ENCODE measurements around the gene CTDSP1. TPM values are rescaled to one million over a fixed set of nuclear protein-coding genes. Genes with fewer than 3 reads are reported as not detected.
A peak's percentile ranks its signal among the peaks of the same experiment; 100 is the strongest.

Gene CTDSP1
- total and polyA plus RNA-seq, 4 donors, result 61.6 to 162 (median 139) TPM

DNA sequence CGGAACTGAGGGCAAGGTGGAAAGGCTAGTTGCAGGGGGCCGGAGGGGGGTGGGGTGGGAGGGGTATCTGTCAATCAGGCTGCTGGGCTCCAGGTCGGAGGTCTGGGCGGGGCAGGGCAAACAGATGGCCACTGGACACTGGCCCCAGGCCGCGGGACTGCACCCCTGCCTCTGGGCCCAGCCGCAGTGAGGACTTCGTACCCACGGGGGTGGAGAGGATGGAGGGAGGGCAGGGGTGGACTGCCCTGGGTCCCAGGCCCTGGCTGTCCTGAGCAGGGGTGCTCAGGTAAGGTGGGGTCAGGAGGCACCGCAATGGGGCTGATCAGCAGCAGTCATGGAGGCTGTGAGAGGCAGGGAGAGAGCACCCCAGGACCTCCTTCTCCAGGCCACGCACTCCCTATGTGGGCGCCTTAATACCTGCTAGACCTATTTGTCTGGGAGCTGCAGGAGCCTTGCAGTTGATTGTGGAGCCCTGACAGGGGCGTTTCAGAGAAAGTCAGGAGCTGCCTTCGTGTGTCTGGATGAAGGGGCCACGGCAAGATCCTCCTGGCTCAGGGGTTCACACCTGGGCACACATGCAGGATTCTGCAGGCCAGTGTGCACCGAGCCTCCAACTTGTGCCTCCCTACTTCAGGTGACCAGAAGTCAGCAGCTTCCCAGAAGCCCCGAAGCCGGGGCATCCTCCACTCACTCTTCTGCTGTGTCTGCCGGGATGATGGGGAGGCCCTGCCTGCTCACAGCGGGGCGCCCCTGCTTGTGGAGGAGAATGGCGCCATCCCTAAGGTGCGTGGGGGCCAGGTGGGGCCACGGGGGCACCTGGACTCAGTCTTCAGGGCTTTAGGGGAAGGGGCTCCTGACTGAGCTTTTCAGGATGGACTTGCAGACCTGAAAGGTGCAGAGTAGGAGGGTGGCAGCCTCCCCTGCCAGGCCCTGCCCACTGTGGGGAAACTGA, 1.5 kb downstream of the CTDSP1 start:
- Histone ChIP-seq H3K4me3 (ENCODE audit: low read length in 2 of 2) (peak overlapping the region; percentile 93 to 96), H3K4me1 (ENCODE audit: control insufficient read depth in 1 of 2, insufficient read depth in 2 of 2, low read length in 2 of 2) (no peaks in the 10 kb centered on the region), H3K9me3 (ENCODE audit: control insufficient read depth, low read length) (no peaks in the 10 kb centered on the region), H3K36me3 (ENCODE audit: control insufficient read depth in 1 of 2, insufficient read depth in 2 of 2, low read length in 1 of 2) (peaks cover 0 to 8% of the 10 kb centered on the region in 2 donors), H3K27ac (ENCODE audit: low read depth in 1 of 2, low read length in 2 of 2) (peak overlapping the region in 1 of 2 donors; percentile 38), H3K27me3 (ENCODE audit: control insufficient read depth in 1 of 2, insufficient read depth in 2 of 2, low read length in 1 of 2) (no peaks in the 10 kb centered on the region)
- 22 to 23% methylated on average over 24 of the region's 24 CpGs for WGBS, 2 donors
- intact Hi-C loops (cut with DNase I), result no loop called here
- DNase-seq (peak in 1 of 2 donors; percentile 71), ATAC-seq (ENCODE audit: low FRiP score) (no peak)

DNA sequence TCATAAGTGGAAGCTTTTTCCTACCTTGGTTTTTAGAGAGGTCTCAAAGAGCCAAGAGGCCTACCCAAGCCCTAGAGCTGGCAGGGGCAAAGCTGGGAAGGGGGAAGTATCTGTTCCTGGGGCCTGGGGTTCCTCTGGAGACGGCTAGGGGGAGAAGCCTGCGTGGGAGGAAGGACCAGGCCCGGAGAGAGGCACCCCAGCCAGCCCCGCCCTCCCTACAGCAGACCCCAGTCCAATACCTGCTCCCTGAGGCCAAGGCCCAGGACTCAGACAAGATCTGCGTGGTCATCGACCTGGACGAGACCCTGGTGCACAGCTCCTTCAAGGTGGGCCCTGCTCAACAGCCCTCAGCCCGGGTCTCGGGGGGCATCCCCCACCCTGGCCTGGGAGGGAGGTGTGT, 2.2 kb downstream of the CTDSP1 start:
- Histone ChIP-seq H3K36me3 (ENCODE audit: control insufficient read depth in 1 of 2, insufficient read depth in 2 of 2, low read length in 1 of 2) (peaks cover 0 to 8% of the 10 kb centered on the region in 2 donors), H3K4me1 (ENCODE audit: control insufficient read depth in 1 of 2, insufficient read depth in 2 of 2, low read length in 2 of 2) (no peaks in the 10 kb centered on the region), H3K27me3 (ENCODE audit: control insufficient read depth in 1 of 2, insufficient read depth in 2 of 2, low read length in 1 of 2) (no peaks in the 10 kb centered on the region), H3K4me3 (ENCODE audit: low read length in 2 of 2) (no peak overlapping the region), H3K27ac (ENCODE audit: low read depth in 1 of 2, low read length in 2 of 2) (no peak overlapping the region), H3K9me3 (ENCODE audit: control insufficient read depth, low read length) (no peaks in the 10 kb centered on the region)
- WGBS, 2 donors, result 54 to 64% methylated on average over 9 of the region's 9 CpGs
- intact Hi-C loops (cut with DNase I), result no loop called here
- no peak for DNase-seq
- no peak for ATAC-seq (ENCODE audit: low FRiP score)

DNA sequence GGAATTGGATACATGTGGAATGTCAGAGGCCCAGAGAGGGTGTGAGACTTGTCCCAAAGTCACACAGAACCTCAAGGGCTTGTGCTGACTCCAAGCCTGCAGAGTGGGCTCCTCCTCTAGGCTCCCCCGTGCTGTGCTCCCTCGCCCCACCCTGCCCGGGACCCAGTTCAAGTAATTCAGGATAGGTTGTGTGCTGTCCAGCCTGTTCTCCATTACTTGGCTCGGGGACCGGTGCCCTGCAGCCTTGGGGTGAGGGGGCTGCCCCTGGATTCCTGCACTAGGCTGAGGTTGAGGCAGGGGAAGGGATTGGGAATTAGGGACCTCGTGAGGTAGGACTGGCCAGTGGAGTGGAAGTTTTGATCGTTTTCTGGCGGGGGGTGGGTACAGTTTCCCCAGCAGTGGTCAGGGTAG, 2.8 kb downstream of the CTDSP1 start:
- intact Hi-C loops (cut with DNase I), result no loop called here
- no peak overlapping the region for H3K4me3 ChIP-seq (ENCODE audit: low read length in 2 of 2)

DNA sequence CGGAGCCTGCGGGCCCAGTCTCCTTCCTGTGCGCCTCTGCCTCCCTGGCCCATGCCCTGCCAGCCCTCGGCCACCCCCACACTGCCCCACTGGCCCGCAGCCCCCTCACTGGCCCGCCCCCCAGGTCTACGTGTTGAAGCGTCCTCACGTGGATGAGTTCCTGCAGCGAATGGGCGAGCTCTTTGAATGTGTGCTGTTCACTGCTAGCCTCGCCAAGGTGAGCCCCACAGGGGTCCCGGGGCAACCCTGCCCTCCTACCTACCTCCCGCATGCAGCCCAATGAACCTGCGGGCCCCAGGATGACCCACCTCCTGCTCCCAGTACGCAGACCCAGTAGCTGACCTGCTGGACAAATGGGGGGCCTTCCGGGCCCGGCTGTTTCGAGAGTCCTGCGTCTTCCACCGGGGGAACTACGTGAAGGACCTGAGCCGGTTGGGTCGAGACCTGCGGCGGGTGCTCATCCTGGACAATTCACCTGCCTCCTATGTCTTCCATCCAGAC, 3.3 kb downstream of the CTDSP1 start:
- Histone ChIP-seq H3K27me3 (ENCODE audit: control insufficient read depth in 1 of 2, insufficient read depth in 2 of 2, low read length in 1 of 2) (no peaks in the 10 kb centered on the region), H3K27ac (ENCODE audit: low read depth in 1 of 2, low read length in 2 of 2) (no peak overlapping the region), H3K4me1 (ENCODE audit: control insufficient read depth in 1 of 2, insufficient read depth in 2 of 2, low read length in 2 of 2) (no peaks in the 10 kb centered on the region), H3K9me3 (ENCODE audit: control insufficient read depth, low read length) (no peaks in the 10 kb centered on the region), H3K36me3 (ENCODE audit: control insufficient read depth in 1 of 2, insufficient read depth in 2 of 2, low read length in 1 of 2) (peaks cover 0 to 8% of the 10 kb centered on the region in 2 donors), H3K4me3 (ENCODE audit: low read length in 2 of 2) (no peak overlapping the region)
- ATAC-seq (ENCODE audit: low FRiP score), result no peak
- DNase-seq, result no peak
- WGBS, 2 donors, result 79% methylated on average over 23 to 26 of the region's 26 CpGs
- intact Hi-C loops (cut with DNase I), result no loop called here

More for the DNA sequence above, 2.8 kb downstream of the CTDSP1 start:
- Histone ChIP-seq H3K9me3 (ENCODE audit: control insufficient read depth, low read length) (no peaks in the 10 kb centered on the region), H3K4me1 (ENCODE audit: control insufficient read depth in 1 of 2, insufficient read depth in 2 of 2, low read length in 2 of 2) (no peaks in the 10 kb centered on the region), H3K27ac (ENCODE audit: low read depth in 1 of 2, low read length in 2 of 2) (no peak overlapping the region), H3K27me3 (ENCODE audit: control insufficient read depth in 1 of 2, insufficient read depth in 2 of 2, low read length in 1 of 2) (no peaks in the 10 kb centered on the region), H3K36me3 (ENCODE audit: control insufficient read depth in 1 of 2, insufficient read depth in 2 of 2, low read length in 1 of 2) (peaks cover 0 to 8% of the 10 kb centered on the region in 2 donors)
- no peak for DNase-seq
- no peak for ATAC-seq (ENCODE audit: low FRiP score)
- 53 to 58% methylated on average over 8 of the region's 8 CpGs for WGBS, 2 donors

DNA sequence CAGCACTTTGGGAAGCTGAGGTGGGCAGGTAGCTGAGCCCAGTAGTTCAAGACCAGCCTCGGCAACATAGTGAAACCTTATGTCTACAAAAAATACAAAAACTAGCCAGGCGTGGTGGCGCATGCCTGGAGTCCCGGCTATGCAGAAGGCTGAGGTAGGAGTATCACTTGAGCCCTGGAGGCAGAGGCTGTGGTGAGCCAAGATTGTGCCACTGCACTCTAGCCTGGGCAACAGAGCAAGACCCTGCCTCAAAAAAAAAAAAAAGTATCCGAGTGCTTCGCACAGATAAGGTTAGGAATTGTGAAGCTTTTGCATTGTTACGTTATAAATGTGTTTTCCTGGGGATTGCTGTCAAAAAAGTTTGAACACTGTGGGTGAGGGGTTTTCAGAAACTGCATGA, 4.1 kb downstream of the CTDSP1 start:
- no peaks in the 10 kb centered on the region for H3K9me3 ChIP-seq (ENCODE audit: control insufficient read depth, low read length)
- H3K27ac ChIP-seq (ENCODE audit: low read depth in 1 of 2, low read length in 2 of 2), result no peak overlapping the region
- ATAC-seq (ENCODE audit: low FRiP score) (no peak), DNase-seq (no peak)
- 65 to 78% methylated on average over 7 of the region's 7 CpGs for WGBS, 2 donors
- H3K4me1 ChIP-seq (ENCODE audit: control insufficient read depth in 1 of 2, insufficient read depth in 2 of 2, low read length in 2 of 2), result no peaks in the 10 kb centered on the region
- H3K4me3 ChIP-seq (ENCODE audit: low read length in 2 of 2), result no peak overlapping the region
- intact Hi-C loops (cut with DNase I), result no loop called here
- peaks cover 0 to 8% of the 10 kb centered on the region in 2 donors for H3K36me3 ChIP-seq (ENCODE audit: control insufficient read depth in 1 of 2, insufficient read depth in 2 of 2, low read length in 1 of 2)
- no peaks in the 10 kb centered on the region for H3K27me3 ChIP-seq (ENCODE audit: control insufficient read depth in 1 of 2, insufficient read depth in 2 of 2, low read length in 1 of 2)

DNA sequence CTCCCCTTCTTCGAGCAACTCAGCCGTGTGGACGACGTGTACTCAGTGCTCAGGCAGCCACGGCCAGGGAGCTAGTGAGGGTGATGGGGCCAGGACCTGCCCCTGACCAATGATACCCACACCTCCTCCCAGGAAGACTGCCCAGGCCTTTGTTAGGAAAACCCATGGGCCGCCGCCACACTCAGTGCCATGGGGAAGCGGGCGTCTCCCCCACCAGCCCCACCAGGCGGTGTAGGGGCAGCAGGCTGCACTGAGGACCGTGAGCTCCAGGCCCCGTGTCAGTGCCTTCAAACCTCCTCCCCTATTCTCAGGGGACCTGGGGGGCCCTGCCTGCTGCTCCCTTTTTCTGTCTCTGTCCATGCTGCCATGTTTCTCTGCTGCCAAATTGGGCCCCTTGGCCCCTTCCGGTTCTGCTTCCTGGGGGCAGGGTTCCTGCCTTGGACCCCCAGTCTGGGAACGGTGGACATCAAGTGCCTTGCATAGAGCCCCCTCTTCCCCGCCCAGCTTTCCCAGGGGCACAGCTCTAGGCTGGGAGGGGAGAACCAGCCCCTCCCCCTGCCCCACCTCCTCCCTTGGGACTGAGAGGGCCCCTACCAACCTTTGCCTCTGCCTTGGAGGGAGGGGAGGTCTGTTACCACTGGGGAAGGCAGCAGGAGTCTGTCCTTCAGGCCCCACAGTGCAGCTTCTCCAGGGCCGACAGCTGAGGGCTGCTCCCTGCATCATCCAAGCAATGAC, 4.8 kb downstream of the CTDSP1 start:
- Histone ChIP-seq H3K27me3 (ENCODE audit: control insufficient read depth in 1 of 2, insufficient read depth in 2 of 2, low read length in 1 of 2) (no peaks in the 10 kb centered on the region), H3K9me3 (ENCODE audit: control insufficient read depth, low read length) (no peaks in the 10 kb centered on the region), H3K4me3 (ENCODE audit: low read length in 2 of 2) (no peak overlapping the region), H3K27ac (ENCODE audit: low read depth in 1 of 2, low read length in 2 of 2) (no peak overlapping the region), H3K4me1 (ENCODE audit: control insufficient read depth in 1 of 2, insufficient read depth in 2 of 2, low read length in 2 of 2) (no peaks in the 10 kb centered on the region), H3K36me3 (ENCODE audit: control insufficient read depth in 1 of 2, insufficient read depth in 2 of 2, low read length in 1 of 2) (peaks cover 0 to 8% of the 10 kb centered on the region in 2 donors)
- DNase-seq, result no peak
- ATAC-seq (ENCODE audit: low FRiP score), result no peak
- 58% methylated on average over 16 of the region's 16 CpGs for WGBS, 2 donors
- intact Hi-C loops (cut with DNase I), result loop anchor here (5.0 kb wide), 2 partner anchors 63 to 187 kb away; partner anchors contain the start of gene ARPC2 (in 1 of the 2)

DNA sequence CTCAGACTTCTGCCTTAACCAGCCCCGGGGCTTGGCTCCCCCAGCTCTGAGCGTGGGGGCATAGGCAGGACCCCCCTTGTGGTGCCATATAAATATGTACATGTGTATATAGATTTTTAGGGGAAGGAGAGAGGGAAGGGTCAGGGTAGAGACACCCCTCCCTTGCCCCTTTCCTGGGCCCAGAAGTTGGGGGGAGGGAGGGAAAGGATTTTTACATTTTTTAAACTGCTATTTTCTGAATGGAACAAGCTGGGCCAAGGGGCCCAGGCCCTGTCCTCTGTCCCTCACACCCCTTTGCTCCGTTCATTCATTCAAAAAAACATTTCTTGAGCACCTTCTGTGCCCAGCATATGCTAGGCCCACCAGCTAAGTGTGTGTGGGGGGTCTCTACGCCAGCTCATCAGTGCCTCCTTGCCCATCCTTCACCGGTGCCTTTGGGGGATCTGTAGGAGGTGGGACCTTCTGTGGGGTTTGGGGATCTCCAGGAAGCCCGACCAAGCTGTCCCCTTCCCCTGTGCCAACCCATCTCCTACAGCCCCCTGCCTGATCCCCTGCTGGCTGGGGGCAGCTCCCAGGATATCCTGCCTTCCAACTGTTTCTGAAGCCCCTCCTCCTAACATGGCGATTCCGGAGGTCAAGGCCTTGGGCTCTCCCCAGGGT, 5.5 kb downstream of the CTDSP1 start:
- H3K4me3 ChIP-seq (ENCODE audit: low read length in 2 of 2), result no peak overlapping the region
- peak overlapping the region; percentile 3 to 78 for H3K27ac ChIP-seq (ENCODE audit: low read depth in 1 of 2, low read length in 2 of 2)
- ATAC-seq (ENCODE audit: low FRiP score) (no peak), DNase-seq (no peak)
- no peaks in the 10 kb centered on the region for H3K27me3 ChIP-seq (ENCODE audit: control insufficient read depth in 1 of 2, insufficient read depth in 2 of 2, low read length in 1 of 2)
- H3K36me3 ChIP-seq (ENCODE audit: control insufficient read depth in 1 of 2, insufficient read depth in 2 of 2, low read length in 1 of 2), result peaks cover 0 to 8% of the 10 kb centered on the region in 2 donors
- WGBS, 2 donors, result 39 to 42% methylated on average over 8 of the region's 8 CpGs
- intact Hi-C loops (cut with DNase I), result loop anchor here (5.0 kb wide), 2 partner anchors 62 to 188 kb away; partner anchors contain the start of gene ARPC2 (in 1 of the 2)
- H3K9me3 ChIP-seq (ENCODE audit: control insufficient read depth, low read length), result no peaks in the 10 kb centered on the region
- no peaks in the 10 kb centered on the region for H3K4me1 ChIP-seq (ENCODE audit: control insufficient read depth in 1 of 2, insufficient read depth in 2 of 2, low read length in 2 of 2)

DNA sequence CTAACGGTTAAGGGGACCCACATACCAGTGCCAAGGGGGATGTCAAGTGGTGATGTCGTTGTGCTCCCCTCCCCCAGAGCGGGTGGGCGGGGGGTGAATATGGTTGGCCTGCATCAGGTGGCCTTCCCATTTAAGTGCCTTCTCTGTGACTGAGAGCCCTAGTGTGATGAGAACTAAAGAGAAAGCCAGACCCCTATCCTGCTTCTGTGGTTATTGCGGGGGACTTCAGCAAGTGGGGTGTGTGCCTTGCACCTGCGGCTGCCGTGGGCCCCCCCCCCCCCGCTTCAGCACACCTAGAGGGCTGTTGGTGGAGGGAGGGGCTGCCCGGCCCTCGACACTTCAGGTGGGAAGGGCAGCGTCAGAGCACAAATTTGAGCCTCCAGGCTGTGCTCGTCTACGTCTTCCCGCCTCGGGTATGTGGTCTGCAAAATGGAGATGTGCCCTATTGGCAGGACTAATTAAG, 6.1 kb downstream of the CTDSP1 start:
- no peak overlapping the region for H3K4me3 ChIP-seq (ENCODE audit: low read length in 2 of 2)
- H3K36me3 ChIP-seq (ENCODE audit: control insufficient read depth in 1 of 2, insufficient read depth in 2 of 2, low read length in 1 of 2), result peaks cover 0 to 8% of the 10 kb centered on the region in 2 donors
- DNase-seq, result peak in 1 of 2 donors; percentile 67
- no peaks in the 10 kb centered on the region for H3K4me1 ChIP-seq (ENCODE audit: control insufficient read depth in 1 of 2, insufficient read depth in 2 of 2, low read length in 2 of 2)
- WGBS, 2 donors, result 3 to 6% methylated on average over 15 of the region's 15 CpGs
- no peaks in the 10 kb centered on the region for H3K27me3 ChIP-seq (ENCODE audit: control insufficient read depth in 1 of 2, insufficient read depth in 2 of 2, low read length in 1 of 2)
- peak overlapping the region; percentile 3 to 78 for H3K27ac ChIP-seq (ENCODE audit: low read depth in 1 of 2, low read length in 2 of 2)
- peak; percentile 20 for ATAC-seq (ENCODE audit: low FRiP score)
- intact Hi-C loops (cut with DNase I), result loop anchor here (1.0 to 5.0 kb wide), 5 partner anchors 61 to 254 kb away; partner anchors contain the start of genes ARPC2 (in 1 of the 2), BCS1L (in 1 of the 2), CNOT9 (in 1 of the 2) and USP37 (in 1 of the 2)
- no peaks in the 10 kb centered on the region for H3K9me3 ChIP-seq (ENCODE audit: control insufficient read depth, low read length)
